Measurements from ENCODE around the gene NR2F1-AS1. TPM values are rescaled to one million over a fixed set of nuclear protein-coding genes. Genes with fewer than 3 reads are reported as not detected.

NR2F1-AS1 gene
- total and polyA plus RNA-seq, 2 donors (not counting 1 experiment from before 2014, with no cell fraction given), result not detected

GRCh38 chr5:93620487-93621326 is 39.7 kb upstream of the NR2F1-AS1 start:
- no peaks in the 10 kb centered on the region for H4K20me1 ChIP-seq (ENCODE audit: control insufficient read depth, insufficient read depth, low read length, poor library complexity, severe bottlenecking)
- H3K27me3 ChIP-seq (replicated peaks in 1 of 4; ENCODE audit: control extremely low read depth in 1 of 4, control insufficient read depth in 3 of 4, insufficient read depth in 4 of 4, low read length in 3 of 4), result peaks cover 0 to 8% (median 4%) of the 10 kb centered on the region in 4 experiments
- peak overlapping the region; percentile 8 to 84 (median 67) for H3K4me3 ChIP-seq (ENCODE audit: control extremely low read depth in 1 of 5, extremely low read depth in 1 of 5, insufficient read depth in 1 of 5, low read depth in 2 of 5, low read length in 4 of 5)
- POLR2A ChIA-PET, result no interaction called here
- H3K9me3 Mint-ChIP-seq (ENCODE audit: insufficient read depth), result no peaks in the 10 kb centered on the region
- H2AFZ ChIP-seq (ENCODE audit: insufficient read depth, low read depth, low read length, poor library complexity, severe bottlenecking), result peak overlapping the region; percentile 78
- no peak overlapping the region for H3K27ac ChIP-seq (ENCODE audit: low read length in 2 of 2)
- H3K4me2 ChIP-seq (replicated peaks; ENCODE audit: low read depth, low read length, poor library complexity, severe bottlenecking), result peak overlapping the region; percentile 99
- intact Hi-C loops (cut with micrococcal nuclease), result loop anchor here (1.0 kb wide), 3 partner anchors 8 to 491 kb away; a partner anchor contains a TSS
- peaks cover 7% of the 10 kb centered on the region for H3K27me3 Mint-ChIP-seq
- H3K9me3 ChIP-seq (ENCODE audit: control extremely low read depth in 1 of 3, control insufficient read depth in 2 of 3, insufficient read depth in 1 of 3, low read length in 2 of 3), result no peaks in the 10 kb centered on the region
- peak overlapping the region; percentile 77 for H3K9ac ChIP-seq (ENCODE audit: low read length)
- H3K36me3 ChIP-seq (replicated peaks in 1 of 2; ENCODE audit: control extremely low read depth in 1 of 2, control insufficient read depth in 1 of 2, extremely low read depth in 1 of 2, insufficient read depth in 2 of 2, low read length in 1 of 2), result no peaks in the 10 kb centered on the region
- CTCF ChIA-PET, result interaction anchor here (0.7 to 1.4 kb wide), 3 partner anchors 9 to 188 kb away, joined by 3 to 8 read pairs (median 3); no protein-coding TSS in a partner anchor
- DNase-seq (peak; percentile 76), ATAC-seq (ENCODE audit: low read depth) (peak; percentile 89)
- H3K4me3 Mint-ChIP-seq, result peak overlapping the region; percentile 98
- peaks cover 5 to 16% of the 10 kb centered on the region in 2 donors for H3K4me1 ChIP-seq (ENCODE audit: control insufficient read depth in 2 of 2, insufficient read depth in 2 of 2, low read length in 2 of 2)
- no peaks in the 10 kb centered on the region for H3K79me2 ChIP-seq (ENCODE audit: control insufficient read depth, insufficient read depth, low read length)
- peaks cover 22% of the 10 kb centered on the region for H3K4me1 Mint-ChIP-seq
- peak overlapping the region; percentile 60 for H3K27ac Mint-ChIP-seq
- TF ChIP-seq EZH2 (IDR thresholded peaks at IDR 0.05; ENCODE audit: borderline replicate concordance, insufficient read depth, low read depth, low read length, poor library complexity, severe bottlenecking) (peak; percentile 38), CTCF (IDR thresholded peaks at IDR 0.05) (no peak)
- WGBS (ENCODE audit: insufficient coverage), result 1% methylated on average over 62 of the region's 75 CpGs
